ENCODE results near the gene DNAH14.

Gene DNAH14

GRCh38 chr1:225049594-225049993 is 120.1 kb downstream of the DNAH14 start:
- TF ChIP-seq, protein P1, sequence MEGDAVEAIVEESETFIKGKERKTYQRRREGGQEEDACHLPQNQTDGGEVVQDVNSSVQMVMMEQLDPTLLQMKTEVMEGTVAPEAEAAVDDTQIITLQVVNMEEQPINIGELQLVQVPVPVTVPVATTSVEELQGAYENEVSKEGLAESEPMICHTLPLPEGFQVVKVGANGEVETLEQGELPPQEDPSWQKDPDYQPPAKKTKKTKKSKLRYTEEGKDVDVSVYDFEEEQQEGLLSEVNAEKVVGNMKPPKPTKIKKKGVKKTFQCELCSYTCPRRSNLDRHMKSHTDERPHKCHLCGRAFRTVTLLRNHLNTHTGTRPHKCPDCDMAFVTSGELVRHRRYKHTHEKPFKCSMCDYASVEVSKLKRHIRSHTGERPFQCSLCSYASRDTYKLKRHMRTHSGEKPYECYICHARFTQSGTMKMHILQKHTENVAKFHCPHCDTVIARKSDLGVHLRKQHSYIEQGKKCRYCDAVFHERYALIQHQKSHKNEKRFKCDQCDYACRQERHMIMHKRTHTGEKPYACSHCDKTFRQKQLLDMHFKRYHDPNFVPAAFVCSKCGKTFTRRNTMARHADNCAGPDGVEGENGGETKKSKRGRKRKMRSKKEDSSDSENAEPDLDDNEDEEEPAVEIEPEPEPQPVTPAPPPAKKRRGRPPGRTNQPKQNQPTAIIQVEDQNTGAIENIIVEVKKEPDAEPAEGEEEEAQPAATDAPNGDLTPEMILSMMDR (IDR thresholded peaks at IDR 0.05; ENCODE audit: low read depth, low read length, missing control alignments), result no peak
- no peak overlapping the region for H3K4me3 ChIP-seq (ENCODE audit: low read depth, low read length)
- DNase-seq (ENCODE audit: low read depth), result no peak

DNA sequence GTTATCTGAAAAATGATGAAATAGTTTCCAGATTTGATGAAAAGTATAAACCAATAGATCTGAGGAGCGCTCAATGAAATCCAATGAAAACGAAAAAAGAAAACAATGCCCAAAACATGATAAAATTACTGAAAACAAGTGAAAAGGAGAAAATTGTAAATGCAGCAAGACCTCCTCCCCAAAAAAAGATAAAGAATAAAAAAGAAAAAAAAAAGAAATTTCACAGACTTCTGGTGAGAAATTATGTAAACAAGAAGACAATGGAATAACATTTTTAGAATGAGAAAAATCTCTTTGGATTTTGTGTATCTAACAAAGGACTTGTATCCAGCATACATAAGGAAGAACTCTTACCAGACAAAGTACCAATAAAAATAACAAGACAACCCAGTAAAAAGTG is 134.2 kb downstream of the DNAH14 start:
- DNase-seq (ENCODE audit: low read depth), result no peak
- TF ChIP-seq, protein P1 (IDR thresholded peaks at IDR 0.05; ENCODE audit: low read depth, low read length, missing control alignments), result no peak
- no peak overlapping the region for H3K4me3 ChIP-seq (ENCODE audit: low read depth, low read length)

DNA sequence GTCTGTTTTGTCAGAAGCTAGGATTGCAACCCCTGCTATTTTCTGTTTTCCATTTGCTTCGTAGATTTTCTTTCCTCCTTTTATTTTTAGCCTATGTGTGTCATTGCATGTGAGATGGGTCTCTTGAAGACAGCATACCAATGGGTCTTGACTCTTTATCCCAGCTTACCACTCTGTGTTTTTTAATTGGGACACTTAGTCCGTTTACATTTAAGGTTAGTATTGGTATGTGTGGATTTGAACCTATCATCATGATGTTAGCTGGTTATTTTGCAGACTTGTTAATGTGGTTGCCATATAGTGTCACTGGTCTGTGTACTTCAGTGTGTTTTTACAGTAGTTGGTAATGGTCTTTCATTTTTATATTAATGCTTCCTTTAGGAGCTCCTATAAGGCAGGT is 141.5 kb downstream of the DNAH14 start:
- no peak for DNase-seq (ENCODE audit: low read depth)
- no peak overlapping the region for H3K4me3 ChIP-seq (ENCODE audit: low read depth, low read length)
- TF ChIP-seq, protein P1 (IDR thresholded peaks at IDR 0.05; ENCODE audit: low read depth, low read length, missing control alignments), result no peak

DNA sequence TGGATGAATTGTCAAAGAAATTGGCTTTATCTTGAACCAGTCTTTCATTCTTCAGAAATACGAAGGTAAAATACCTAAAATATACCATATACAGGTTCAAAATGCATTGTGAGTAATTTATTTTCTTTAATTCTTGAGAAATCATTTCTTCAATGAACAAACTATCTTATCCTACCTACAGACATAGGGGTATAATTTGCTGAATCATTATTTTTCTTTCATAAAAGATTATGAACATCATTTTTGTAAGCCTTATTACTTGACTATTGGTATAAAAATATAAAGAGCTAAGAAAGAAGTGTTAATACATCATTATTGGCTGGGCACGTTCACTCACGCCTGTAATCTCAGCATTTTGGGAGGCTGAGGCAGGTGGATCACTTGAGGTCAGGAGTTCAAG is 167.7 kb downstream of the DNAH14 start:
- TF ChIP-seq, protein P1 (IDR thresholded peaks at IDR 0.05; ENCODE audit: low read depth, low read length, missing control alignments), result no peak
- H3K4me3 ChIP-seq (ENCODE audit: low read depth, low read length), result no peak overlapping the region
- DNase-seq (ENCODE audit: low read depth), result no peak

- H3K4me3 ChIP-seq (ENCODE audit: low read depth, low read length), result no peak overlapping the region
- TF ChIP-seq, protein P1 (IDR thresholded peaks at IDR 0.05; ENCODE audit: low read depth, low read length, missing control alignments), result no peak
- no peak for DNase-seq (ENCODE audit: low read depth)
Observed at GRCh38 chr1:225111000-225111399, 181.5 kb downstream of the DNAH14 start.

- no peak for DNase-seq (ENCODE audit: low read depth)
- TF ChIP-seq, protein P1 (IDR thresholded peaks at IDR 0.05; ENCODE audit: low read depth, low read length, missing control alignments), result no peak
- no peak overlapping the region for H3K4me3 ChIP-seq (ENCODE audit: low read depth, low read length)
Observed at GRCh38 chr1:225113265-225113664, 183.8 kb downstream of the DNAH14 start.

DNA sequence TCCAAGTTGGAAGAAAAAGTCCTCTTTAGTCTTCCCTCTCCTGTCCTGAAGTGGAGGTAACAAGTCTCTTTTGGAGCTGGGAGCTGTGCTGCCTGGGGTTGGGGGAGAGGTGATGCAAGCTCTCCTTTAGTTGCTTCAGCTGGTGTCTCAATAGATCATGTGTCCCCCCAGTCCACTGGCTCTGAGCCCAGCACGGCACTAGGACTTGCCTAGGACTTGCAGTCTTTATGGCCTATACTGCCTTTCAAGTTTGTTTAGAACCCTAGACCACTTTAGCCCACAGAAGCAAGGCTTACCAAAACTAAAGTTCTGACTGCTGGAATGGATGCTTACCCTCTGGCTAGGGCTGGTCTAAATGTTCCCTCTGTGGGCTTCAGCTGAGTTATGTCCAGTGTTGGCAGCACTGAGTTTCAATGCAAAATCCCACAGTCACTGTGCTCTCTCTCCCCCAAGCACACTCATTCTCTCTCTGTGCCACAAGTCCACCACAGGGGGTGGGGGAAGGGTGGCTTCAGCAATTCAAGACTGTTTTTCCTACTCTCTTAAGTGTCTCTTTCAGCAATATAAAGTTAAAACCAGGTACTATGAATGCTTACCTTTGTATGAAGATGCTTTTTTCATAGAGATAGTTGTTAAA is 185.0 kb downstream of the DNAH14 start:
- DNase-seq (ENCODE audit: low read depth), result no peak
- TF ChIP-seq, protein P1 (IDR thresholded peaks at IDR 0.05; ENCODE audit: low read depth, low read length, missing control alignments), result no peak
- H3K4me3 ChIP-seq (ENCODE audit: low read depth, low read length), result no peak overlapping the region

All from GM12864 (cell line).